ENCODE results near the gene DCHS2.

Gene DCHS2

DNA sequence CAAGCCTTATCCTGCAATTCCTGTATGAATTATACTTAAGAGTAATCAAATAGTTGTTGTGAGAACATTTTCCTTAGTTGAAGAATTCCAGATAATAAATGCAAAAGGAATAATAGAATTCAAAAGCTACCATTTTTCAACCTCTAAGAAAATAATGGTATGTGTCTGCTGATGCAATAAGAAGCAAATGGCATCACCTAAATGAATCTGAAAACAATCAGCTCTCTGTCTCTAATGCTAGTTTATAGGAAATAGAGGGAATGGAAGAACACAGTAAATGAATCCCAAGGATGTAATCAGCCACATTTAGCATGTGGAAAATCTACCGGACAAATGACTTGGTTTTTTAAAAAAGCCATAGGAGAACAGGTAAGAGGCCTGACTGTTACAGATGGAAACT, 115.1 kb downstream of the DCHS2 start:
- no peak for DNase-seq

DNA sequence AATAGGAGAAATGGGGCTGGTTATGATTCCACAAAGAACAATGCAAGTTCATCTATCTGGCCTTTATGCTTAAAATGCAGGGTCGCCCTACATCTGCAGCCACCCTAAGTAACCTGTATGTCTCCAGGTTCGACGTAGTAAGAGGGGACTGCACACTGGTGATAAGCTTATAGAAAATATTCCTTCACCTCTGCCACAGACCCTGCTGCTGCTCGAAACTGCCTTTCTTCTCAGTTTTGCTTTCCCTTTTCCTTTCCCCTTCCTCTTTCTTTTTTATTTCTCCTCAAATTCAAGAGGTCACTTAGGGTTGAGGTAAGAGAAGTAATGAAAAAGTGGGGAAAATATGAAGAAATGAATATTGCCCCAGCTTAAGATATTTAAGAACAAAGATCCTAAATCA, 123.5 kb downstream of the DCHS2 start:
- no peak for DNase-seq

DNA sequence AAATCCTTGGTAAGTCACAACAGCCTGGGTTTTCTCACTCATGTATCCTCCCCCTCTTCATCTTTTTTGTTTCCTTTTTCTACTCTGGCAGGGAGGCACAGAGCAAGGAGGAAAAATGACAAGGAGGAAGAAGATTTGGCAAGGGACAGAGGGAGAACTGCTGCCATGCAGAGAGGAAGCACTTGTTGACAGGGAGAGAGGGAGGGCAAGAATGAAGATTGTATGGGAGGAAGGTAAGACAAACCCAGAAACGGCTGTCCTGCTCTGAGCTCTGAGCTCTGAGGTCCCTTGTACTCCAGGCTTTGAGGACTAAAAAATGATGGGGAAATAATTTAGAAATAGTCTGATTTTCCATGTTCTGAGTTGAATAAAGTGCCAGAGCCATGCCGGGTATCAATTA, 123.9 kb downstream of the DCHS2 start:
- no peak for DNase-seq

DNA sequence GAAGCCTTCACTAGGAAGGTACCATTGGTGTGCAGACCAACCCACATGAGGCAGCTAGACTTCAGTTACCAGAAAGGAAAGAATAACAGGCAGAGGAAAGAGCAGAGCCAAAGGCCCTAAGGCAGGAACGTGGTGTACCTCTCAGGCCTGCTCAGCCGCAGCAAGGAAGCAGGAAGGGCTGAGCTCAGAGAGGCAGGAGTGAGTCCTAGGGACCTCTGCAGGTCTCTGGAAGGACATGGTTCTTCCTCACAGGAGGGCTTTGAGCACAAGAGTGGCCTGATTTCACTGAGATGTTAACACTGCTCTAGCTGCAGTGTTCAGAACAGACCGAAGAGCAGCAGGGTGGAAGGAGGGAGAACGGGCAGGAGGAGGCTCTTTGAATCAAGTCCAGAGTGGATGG, 124.6 kb downstream of the DCHS2 start:
- DNase-seq: no peak

DNA sequence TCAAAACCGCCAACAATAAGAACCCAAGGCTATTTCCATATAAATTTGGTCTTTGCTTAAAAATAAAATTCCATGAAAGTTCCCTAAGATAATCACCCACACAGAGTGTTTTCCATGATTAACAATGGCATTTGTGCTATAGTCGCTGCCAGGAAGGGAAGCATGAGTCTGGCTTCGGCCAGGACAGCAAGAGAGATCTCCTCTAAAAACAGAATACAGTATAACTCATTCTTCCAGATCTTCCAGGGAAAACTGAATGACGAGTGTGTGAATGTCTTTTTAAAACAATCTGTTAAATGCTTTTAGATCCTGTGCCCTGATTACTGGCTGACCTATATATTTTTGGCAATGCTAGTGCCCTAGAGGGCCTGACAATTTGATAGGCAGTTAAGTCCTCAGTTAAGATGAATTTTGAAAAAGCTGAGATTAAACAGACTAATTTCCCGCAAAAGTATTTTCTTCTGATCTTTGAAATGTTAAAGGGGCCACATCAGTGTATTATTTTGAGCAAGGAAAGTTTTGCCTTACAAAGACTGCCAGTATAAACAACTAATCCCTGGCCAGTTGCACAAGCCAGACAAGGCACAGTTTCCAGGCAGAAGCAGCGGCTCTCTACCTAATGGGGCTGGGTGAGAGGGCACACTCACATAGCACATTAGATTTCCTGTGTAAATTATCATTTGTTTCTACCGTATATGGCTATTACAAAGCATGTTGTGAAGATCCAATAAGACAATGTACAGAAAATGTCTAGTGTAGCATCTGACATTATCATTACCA, 127.3 kb downstream of the DCHS2 start:
- DNase-seq: no peak

DNA sequence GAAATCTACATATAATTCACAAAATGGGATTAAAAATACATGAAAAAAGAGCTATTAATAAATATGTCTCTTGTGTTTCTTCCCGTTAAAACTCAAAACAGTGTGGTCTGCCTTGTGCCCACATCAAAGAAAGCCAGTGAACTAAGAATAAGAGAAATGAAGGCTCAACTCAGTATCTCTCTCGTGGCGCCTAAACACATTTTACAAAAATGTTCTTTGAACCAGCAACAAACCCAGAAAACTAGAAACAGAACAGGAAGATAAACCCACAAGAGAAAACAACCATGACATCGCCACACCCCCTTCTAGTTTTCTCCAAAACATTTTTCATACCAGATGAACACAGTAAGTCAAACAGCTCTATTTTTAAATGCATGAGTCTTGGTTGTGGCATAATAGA, 130.1 kb downstream of the DCHS2 start:
- DNase-seq: no peak

DNA sequence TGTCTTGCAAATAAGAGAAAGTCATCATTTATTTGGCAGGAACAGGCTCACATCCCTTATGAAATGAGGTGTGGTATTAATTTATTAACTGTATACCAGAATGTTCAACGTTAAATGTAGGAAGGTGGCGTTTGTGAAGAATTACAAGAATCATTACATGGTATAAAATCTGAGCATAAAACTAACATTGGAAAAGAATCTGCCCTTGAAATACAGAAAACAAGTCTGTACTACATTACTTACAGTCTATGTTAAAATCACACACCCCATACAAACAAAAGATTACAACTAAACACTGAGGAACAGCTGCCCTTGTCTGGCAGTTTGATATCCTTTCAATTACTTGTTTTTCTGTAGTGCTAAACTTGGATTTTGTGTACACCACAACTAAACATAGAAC, 131.1 kb downstream of the DCHS2 start:
- DNase-seq: no peak

DNA sequence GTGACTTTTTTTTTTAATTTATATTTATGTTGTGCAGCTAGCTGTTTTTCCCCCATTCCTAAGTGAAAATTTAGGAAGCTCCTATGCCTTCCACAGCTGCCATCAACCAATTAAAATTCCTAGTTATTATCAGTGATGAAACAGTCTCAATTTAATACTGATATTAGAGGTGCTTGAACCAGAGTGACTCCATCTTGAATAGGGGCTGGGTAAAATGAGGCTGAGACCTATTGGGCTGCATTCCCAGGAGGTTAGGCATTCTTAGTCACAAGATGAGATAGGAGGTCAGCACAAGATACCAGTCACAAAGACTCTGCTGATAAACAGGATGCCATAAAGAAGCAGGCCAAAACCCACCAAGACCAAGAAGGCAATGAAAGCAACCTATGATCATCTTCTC, 136.7 kb downstream of the DCHS2 start:
- DNase-seq: no peak

DNA sequence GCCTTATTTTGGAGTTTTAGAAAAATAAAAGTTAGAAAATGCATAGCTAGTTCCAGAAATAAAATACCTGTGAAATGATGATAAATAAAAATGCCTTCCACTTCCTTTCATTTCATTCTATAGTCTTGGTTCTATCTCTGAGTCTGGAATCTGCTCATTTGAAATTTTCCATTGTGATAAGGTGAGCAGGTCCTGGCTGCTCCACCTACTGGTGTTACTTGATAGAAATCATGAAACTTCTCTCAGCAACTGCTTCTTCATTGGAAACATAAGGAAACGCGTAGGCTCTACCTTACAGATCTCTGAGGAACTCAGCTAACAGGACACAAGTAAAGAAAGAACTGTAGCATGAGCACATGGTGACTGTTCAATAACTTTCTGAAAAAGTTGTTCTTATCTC, 141.8 kb downstream of the DCHS2 start:
- no peak for DNase-seq

DNA sequence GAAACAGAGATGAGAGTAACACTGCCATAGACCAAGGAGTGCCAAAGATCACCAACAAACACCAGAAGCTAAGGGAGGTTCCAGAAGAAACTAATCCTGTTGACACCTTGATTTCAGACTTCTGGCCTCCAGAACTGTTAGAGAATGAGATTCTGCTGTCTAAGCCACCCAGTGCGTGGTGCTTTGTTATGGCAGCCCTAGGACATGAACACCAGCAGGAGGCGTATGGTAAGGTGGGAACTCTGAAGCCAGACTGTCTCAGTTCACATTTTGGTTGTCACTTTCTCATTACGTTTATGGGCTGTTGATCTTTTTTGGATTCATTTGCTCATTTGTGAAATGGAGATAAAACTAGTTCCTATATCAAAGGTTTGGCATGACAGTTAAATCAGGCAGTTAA, 142.9 kb downstream of the DCHS2 start:
- no peak for DNase-seq

DNA sequence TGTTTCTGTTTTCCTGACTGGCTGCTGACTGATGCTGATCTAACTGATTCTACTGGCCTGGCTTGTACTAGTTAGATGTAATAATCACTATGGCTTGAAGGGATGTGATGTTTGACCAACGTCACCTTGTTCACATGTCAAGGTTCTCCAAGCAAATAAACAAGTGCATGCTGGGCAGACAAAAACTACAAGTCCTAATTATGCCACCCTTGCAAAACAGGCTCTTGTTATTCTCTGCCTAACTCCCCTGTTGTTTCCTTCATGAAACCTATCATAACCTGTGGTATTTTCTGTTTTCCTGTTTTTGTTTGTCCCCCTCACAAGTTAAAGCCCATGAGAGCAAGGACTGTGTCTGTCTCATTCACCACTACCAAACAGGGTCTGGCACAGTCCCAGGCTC, 146.2 kb downstream of the DCHS2 start:
- DNase-seq: no peak

DNA sequence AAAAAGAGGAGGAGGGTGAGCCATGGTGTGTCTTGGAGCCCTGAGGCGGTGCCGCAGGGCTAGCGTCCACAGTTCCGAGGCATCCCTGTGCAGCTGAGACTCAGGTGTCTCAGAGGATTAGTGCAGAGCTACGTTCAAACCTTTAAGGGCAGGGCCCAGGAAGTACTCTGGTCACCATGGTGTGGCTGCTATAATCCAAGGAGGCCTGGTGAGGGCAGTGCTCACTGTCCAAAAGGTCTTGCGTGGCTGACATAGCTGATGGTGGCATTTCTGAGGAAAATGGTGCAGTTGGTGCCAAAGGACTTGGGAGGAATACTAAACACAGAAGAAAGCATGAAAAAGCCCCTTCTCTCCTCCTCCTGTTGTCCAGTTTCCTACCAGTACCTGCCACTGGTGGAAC, 146.9 kb downstream of the DCHS2 start:
- no peak for DNase-seq

DNA sequence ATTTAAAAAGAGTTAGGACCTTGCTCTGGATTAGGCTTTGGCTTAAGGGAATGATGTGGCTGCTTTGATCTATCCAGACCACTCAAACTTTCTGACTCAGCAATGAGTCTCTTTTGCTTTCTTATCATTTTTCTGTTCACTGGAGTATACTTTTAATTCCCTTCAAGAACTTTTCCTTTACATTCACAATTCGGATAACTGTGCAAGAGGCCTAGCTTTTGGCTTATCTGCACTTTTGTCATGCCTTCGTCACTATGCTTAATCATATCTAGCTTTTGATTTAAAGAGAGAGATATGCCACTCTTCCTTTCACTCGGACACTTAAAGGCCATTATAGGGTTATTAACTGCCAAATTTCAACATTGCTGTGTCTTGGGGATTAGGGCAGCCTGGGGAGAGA, 147.9 kb downstream of the DCHS2 start:
- no peak for DNase-seq

DNA sequence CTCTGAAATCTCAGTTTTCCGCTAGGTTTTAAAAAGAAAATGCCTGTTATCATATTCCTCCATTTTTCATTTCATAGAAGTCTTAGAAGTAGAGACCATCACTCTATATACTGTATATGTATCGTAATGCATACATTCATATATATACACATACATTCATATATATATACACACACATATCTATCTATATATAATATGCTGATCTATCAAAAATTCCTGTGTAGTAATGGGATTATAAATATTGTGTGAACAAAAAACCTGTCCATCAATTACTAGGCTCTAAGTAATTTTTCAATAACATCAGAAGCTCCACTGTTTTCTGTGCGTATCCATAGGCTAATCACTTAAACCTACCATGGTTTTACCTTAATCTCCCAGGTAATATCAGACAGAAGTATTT, 150.2 kb downstream of the DCHS2 start:
- DNase-seq: no peak

DNA sequence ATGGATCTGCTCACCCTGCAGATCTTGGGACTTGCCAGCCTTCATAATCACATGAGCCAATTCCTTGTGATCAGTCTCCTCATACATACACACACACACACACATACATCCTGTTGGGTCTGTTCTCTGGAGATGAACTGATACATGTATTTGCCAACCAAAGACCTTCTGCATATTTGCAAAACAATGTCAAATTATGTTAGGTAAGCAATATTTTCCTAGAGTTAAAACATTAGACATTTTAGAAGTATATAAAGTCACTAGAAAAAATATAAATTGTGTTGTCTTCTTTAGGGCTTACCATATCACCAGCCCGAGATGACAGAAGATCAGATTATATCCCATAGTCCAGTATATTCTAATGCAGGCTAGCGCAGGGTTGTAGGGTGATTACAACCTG, 156.0 kb downstream of the DCHS2 start:
- DNase-seq: no peak

DNA sequence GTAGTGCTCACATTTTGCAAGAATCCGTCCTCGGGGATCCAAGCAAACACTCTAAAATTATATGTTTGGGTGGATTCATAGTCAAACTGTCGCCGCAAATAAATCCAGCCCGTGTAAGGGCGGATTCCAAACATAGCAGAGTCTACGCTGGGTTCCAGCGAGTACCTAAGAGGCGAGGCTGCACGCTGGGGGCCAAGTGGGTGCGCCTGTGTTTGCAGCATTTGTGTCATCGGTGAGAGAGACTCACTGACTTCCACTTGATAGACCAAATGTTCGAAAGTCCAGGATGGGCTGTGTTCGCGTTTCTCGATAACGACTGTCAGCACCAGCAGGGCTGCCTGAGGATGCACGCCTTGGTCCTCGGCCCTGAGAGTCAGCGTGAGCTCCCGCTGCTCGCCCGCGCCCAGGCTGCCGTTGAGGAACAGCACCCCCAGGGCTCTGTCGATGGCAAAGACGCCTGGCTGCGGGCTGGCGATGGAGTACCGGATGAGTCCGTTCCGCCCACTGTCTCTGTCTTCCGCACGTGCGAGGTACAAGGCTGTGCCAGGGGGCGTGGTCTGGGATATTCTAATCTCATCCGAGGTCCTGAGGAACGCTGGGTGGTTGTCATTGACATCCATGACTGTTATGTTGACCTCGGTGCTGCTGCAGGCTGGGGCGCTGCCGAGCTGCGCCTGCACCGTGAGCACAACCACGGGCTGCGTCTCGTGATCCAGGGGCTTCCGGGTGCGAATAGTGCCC, 158.7 kb downstream of the DCHS2 start:
- no peak for DNase-seq

DNA sequence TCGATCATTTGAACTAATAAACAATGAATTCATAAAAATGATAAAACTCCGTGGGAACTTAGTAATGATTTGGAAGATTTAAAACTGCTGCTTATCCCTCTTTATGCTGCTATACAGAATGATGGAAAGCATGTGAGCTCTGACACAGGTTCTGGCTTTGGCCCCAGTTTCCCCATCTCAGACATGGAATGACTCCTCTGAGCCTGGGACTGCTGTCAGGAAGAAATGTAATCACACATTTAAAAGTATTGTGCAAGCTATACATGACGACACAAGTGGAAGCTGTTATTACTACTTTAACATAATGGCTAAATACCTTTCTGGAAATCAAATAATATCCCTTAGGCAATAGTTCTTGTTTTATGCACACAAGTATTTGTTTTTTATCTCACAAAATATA, 161.7 kb downstream of the DCHS2 start:
- no peak for DNase-seq

DNA sequence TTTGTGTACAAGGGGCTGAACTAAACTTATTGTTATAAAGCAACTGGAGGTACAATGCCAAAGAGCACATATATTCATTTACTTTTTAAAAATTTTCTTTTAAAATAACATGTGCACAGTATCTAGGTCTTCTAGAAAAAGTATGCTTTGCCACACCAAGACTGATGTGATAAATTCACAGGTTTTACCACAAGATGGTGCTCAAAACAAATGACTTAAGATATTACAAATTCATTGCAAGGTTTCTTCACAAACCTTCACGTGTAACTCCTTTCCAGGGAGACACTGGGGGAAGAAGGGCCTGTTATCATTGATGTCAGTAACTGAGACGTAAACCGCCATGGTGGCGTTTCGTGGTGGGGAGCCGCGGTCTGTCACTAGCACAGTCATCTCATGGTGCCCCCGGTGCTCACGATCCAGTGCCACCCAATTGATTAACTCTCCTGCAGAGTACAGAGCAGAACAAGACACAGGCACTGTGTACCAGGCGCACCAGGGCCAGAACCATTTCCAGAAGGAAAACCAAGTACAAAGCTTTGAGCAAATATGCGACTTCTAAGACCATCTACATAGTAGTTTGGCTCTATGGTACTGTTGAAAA, 162.2 kb downstream of the DCHS2 start:
- DNase-seq: no peak

DNA sequence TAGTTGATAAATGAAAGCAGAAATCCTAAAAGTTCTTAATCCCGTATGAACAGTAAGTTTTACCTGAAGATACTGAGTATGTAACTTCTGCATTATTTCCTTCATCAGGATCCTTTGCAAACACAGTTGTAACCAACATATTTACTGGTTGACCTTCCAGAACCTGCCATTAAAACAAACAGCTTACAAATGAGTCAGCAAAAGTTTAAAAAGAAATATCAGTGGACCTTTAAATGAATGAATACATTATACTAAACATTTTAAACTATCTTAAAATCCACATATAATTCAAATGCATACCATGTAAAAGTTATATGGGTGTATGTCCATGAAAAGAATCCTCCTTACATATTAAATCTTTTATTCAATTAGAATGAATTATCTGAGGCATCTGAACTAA, 163.6 kb downstream of the DCHS2 start:
- no peak for DNase-seq

DNA sequence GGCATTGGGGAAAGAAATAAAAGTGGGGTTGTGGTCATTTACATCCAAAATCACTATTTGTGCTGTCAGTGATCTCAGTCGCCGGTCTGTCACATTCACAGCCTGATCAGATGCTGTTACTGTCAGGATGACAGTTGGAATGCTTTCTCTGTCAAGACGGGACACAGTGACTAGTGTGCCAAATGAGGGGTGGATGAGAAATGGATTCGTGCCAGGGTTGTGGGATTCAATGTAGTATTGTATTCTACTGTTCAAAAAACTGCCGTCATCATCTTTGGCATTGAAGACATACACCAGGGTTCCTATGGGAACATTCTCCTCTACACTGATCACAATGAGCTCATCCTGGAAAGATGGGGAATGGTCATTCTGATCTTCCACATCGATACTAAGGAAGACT, 171.1 kb downstream of the DCHS2 start:
- no peak for DNase-seq

DNA sequence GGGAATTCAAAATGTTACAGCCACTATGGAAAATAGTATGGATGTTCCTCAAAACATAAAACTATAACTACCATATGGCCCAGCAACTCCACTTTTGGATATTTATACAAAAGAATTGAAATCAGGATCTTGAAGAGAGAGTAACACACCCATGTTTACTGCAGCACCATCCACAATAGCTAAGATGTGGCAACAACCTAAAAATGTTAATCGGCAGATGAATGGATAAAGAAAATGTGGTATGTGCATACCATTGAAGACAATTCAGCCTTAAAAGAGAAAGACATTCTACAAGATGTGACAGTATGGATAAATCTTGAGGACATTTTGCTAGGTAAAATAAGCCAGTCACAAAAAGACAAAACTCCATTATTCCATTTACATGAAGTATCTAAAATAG, 171.9 kb downstream of the DCHS2 start:
- DNase-seq: no peak

DNA sequence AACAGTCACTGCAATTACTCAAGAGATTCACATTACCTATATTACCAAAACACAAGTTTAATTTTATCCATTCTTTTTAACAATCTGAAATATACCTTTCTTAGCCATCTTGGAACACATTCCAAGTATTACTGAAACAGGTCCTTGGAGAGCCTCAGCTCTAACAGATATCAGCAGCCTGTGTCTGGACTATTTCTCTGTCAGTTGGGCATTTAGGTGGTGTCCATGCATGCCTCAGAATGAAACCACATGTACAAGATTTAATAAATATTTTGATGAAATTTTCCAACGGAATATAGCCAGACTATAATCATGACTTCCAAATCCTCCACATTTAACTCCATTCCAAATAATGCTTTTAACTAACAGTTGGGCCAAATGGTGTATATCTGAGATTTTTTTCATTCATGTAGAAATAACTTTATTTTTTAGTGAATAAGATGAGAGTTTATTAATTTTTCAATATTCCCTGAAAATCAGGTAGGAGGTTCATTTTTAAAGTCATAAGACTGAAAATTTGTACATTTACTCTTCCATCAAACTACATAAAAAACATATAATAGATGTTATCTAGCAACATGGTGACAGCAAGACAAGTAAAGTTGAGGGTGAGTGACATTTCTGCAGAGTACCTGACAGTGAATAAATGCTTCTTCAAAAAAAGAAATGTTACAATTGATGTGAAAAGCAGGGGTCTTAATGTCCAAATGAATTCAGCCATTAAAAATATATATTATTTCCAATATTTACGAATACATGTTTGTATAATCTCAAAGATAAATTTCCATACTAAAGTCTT, 174.2 kb downstream of the DCHS2 start:
- DNase-seq: no peak

DNA sequence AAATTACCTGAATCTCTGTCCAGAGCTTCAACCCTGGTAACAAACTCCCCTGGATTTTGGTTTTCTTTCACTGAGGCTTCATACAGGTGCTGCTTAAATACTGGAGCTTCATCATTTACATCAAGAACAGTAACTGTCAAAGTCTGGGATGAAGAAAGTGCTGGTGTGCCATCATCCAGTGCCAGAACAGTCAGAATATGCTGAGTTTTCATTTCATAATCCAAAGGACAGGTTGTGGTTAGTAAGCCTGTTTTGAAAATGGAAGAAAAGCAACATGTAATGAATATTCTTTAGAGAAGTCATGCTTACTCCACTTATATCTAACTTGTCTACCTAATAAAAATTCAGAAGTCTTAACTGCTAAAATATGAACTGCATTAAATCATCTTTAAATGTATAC, 175.9 kb downstream of the DCHS2 start:
- no peak for DNase-seq

DNA sequence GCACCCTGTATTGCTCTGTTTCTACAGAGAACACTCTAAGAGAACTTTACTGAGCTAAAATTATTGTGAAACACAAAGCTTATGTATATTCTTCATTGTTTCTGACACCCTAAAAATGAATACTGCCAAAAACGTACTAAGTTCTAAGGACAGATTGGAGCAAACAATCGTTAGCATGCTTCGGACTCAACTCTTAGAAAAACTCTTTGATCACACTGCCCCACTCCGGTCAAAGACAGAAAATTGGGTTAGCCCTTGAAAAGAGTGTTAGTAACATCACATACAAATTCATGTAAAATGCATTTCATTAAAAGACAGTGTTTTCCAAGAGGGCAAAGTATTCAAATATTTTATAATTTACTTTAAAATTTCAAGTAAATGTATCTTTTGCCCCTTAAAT, 177.4 kb downstream of the DCHS2 start:
- DNase-seq: peak in 1 of 2 experiments; percentile 0

Data from NCI-H524 (cell line).